ENCODE data around the gene KRTAP6-3. TPM values are rescaled to one million over a fixed set of nuclear protein-coding genes. Genes with fewer than 3 reads are reported as not detected.

KRTAP6-3 gene
- polyA plus RNA-seq, 1 donor from 2014 or later: not detected

DNA sequence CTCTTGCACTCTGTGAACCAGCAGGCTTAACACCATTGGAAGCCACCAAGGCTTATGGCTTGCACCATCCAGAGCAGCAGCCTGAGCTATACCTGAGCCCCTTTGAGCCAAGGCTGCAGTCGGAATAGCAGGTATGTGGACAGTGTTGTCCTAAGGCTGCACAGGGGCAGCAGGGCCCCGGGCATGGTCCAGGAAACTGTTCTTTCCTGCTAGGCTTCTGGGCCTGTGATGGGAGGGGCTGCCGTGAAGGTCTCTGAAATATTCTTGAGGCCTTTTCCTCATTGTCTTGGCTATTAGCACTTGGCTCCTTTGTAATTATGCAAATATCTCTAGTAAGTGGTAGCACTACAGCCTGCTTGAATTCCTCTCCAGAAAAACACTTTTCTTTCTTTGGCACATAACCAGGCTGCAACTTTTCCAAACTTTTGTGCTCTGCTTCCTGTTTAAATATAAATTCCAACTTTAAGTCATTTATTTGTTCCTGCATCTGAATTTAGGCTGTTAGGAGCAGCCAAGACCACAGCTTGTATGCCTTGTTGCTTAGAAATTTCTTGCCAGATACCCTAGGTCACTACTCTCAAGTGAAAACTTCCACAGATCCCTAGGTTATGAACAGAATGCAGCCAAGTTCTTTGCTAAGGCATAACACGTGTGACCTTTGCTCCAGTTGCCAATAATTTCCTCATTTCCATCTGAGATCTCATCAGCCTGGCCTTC is 33.4 kb downstream of the KRTAP6-3 start:
- H3K79me2 ChIP-seq (replicated peaks; ENCODE audit: insufficient read depth, low read length): no peaks in the 10 kb centered on the region
- H3K27ac ChIP-seq (ENCODE audit: low read length): no peak overlapping the region
- no peaks in the 10 kb centered on the region for H3K9me2 ChIP-seq (ENCODE audit: insufficient read depth, low read length)
- H3K9me3 ChIP-seq (ENCODE audit: low read length): peaks cover 6% of the 10 kb centered on the region
- no peak overlapping the region for H3K9ac ChIP-seq (ENCODE audit: low read length)
- no peak overlapping the region for H3K4me3 ChIP-seq (ENCODE audit: low read length)
- no peaks in the 10 kb centered on the region for H3K36me3 ChIP-seq (ENCODE audit: insufficient read depth, low read length)
- H4K20me1 ChIP-seq (ENCODE audit: insufficient read depth): no peaks in the 10 kb centered on the region
- TF ChIP-seq MXI1 (conservative IDR thresholded peaks at IDR 0.05; ENCODE audit: poor library complexity, severe bottlenecking) (no peak), TAF1 (IDR thresholded peaks at IDR 0.05; ENCODE audit: low read depth) (no peak), EZH2 (IDR thresholded peaks at IDR 0.05; ENCODE audit: borderline replicate concordance, insufficient read depth, low read length, poor library complexity, severe bottlenecking) (no peak), SMC3 (conservative IDR thresholded peaks at IDR 0.05; ENCODE audit: poor library complexity) (no peak), RAD21 (conservative IDR thresholded peaks at IDR 0.05) (no peak), POLR2AphosphoS5 (IDR thresholded peaks at IDR 0.05) (no peak), EP300 (conservative IDR thresholded peaks at IDR 0.05; ENCODE audit: poor library complexity, severe bottlenecking) (no peak)
- TF ChIP-seq, protein P1, sequence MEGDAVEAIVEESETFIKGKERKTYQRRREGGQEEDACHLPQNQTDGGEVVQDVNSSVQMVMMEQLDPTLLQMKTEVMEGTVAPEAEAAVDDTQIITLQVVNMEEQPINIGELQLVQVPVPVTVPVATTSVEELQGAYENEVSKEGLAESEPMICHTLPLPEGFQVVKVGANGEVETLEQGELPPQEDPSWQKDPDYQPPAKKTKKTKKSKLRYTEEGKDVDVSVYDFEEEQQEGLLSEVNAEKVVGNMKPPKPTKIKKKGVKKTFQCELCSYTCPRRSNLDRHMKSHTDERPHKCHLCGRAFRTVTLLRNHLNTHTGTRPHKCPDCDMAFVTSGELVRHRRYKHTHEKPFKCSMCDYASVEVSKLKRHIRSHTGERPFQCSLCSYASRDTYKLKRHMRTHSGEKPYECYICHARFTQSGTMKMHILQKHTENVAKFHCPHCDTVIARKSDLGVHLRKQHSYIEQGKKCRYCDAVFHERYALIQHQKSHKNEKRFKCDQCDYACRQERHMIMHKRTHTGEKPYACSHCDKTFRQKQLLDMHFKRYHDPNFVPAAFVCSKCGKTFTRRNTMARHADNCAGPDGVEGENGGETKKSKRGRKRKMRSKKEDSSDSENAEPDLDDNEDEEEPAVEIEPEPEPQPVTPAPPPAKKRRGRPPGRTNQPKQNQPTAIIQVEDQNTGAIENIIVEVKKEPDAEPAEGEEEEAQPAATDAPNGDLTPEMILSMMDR (IDR thresholded peaks at IDR 0.05; ENCODE audit: poor library complexity, severe bottlenecking): no peak
- TF ChIP-seq, protein P2, sequence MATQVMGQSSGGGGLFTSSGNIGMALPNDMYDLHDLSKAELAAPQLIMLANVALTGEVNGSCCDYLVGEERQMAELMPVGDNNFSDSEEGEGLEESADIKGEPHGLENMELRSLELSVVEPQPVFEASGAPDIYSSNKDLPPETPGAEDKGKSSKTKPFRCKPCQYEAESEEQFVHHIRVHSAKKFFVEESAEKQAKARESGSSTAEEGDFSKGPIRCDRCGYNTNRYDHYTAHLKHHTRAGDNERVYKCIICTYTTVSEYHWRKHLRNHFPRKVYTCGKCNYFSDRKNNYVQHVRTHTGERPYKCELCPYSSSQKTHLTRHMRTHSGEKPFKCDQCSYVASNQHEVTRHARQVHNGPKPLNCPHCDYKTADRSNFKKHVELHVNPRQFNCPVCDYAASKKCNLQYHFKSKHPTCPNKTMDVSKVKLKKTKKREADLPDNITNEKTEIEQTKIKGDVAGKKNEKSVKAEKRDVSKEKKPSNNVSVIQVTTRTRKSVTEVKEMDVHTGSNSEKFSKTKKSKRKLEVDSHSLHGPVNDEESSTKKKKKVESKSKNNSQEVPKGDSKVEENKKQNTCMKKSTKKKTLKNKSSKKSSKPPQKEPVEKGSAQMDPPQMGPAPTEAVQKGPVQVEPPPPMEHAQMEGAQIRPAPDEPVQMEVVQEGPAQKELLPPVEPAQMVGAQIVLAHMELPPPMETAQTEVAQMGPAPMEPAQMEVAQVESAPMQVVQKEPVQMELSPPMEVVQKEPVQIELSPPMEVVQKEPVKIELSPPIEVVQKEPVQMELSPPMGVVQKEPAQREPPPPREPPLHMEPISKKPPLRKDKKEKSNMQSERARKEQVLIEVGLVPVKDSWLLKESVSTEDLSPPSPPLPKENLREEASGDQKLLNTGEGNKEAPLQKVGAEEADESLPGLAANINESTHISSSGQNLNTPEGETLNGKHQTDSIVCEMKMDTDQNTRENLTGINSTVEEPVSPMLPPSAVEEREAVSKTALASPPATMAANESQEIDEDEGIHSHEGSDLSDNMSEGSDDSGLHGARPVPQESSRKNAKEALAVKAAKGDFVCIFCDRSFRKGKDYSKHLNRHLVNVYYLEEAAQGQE (IDR thresholded peaks at IDR 0.05; ENCODE audit: borderline replicate concordance): no peak
- no peaks in the 10 kb centered on the region for H3K27me3 ChIP-seq (ENCODE audit: insufficient read depth, low read depth, low read length)
- H2AFZ ChIP-seq (ENCODE audit: low read depth, low read length): no peak overlapping the region
- H3K4me2 ChIP-seq (ENCODE audit: low read length): no peak overlapping the region
- no peaks in the 10 kb centered on the region for H3F3A ChIP-seq (ENCODE audit: insufficient read depth, low read length, poor library complexity, severe bottlenecking)

DNA sequence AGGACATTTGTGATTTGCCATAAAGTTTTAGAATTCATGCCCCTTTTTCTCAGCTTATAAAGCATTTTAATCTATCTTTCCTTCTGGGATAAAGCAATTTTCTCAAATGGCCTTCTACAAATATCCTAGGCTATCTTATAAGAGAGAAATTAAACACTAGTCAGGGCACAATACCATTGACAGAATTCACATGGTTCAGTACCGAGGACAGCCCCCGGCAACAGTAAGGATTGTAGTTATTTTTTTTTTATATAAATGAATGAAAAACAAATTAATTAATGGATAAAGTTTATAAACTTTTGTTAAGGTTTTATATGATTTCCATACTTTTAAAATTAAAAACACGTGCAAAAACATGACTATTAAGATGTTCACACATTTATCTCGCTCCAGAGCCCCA is 35.9 kb downstream of the KRTAP6-3 start:
- H3K79me2 ChIP-seq (replicated peaks; ENCODE audit: insufficient read depth, low read length): no peaks in the 10 kb centered on the region
- no peaks in the 10 kb centered on the region for H3K36me3 ChIP-seq (ENCODE audit: insufficient read depth, low read length)
- H3K27ac ChIP-seq (ENCODE audit: low read length): no peak overlapping the region

More for the DNA sequence above, 35.9 kb downstream of the KRTAP6-3 start:
- Histone ChIP-seq H3F3A (ENCODE audit: insufficient read depth, low read length, poor library complexity, severe bottlenecking) (no peaks in the 10 kb centered on the region), H3K9me3 (ENCODE audit: low read length) (peaks cover 6% of the 10 kb centered on the region), H3K4me3 (ENCODE audit: low read length) (no peak overlapping the region), H2AFZ (ENCODE audit: low read depth, low read length) (no peak overlapping the region), H3K9me2 (ENCODE audit: insufficient read depth, low read length) (no peaks in the 10 kb centered on the region), H4K20me1 (ENCODE audit: insufficient read depth) (no peaks in the 10 kb centered on the region), H3K4me2 (ENCODE audit: low read length) (no peak overlapping the region), H3K27me3 (ENCODE audit: insufficient read depth, low read depth, low read length) (no peaks in the 10 kb centered on the region), H3K9ac (ENCODE audit: low read length) (no peak overlapping the region)
- TF ChIP-seq EZH2 (IDR thresholded peaks at IDR 0.05; ENCODE audit: borderline replicate concordance, insufficient read depth, low read length, poor library complexity, severe bottlenecking): no peak
- TF ChIP-seq, protein P1 (IDR thresholded peaks at IDR 0.05; ENCODE audit: poor library complexity, severe bottlenecking): no peak
- no peak for TF ChIP-seq SMC3 (conservative IDR thresholded peaks at IDR 0.05; ENCODE audit: poor library complexity)
- TF ChIP-seq EP300 (conservative IDR thresholded peaks at IDR 0.05; ENCODE audit: poor library complexity, severe bottlenecking): no peak
- no peak for TF ChIP-seq POLR2AphosphoS5 (IDR thresholded peaks at IDR 0.05)
- no peak for TF ChIP-seq TAF1 (IDR thresholded peaks at IDR 0.05; ENCODE audit: low read depth)

All from neural cell (in vitro differentiated cells).